MCF 10A (cell line): ENCODE measurements around the gene NR2C2. TPM values are rescaled to one million over a fixed set of nuclear protein-coding genes. Genes with fewer than 3 reads are reported as not detected.
A peak's percentile ranks its signal among the peaks of the same experiment; 100 is the strongest.

Experiments
- BruUV-seq: library from RNA; stranded (reverse); fragments of 400-500 nt; replicated peaks from 2 replicates; lab custom pipeline; 2021; lab: Mats Ljungman, UMichigan
- CTCF ChIA-PET: fragments of 300-600 bp; sonication (Branson Sonifier 250); formaldehyde crosslinking; extraction: SDS; loops from one replicate; lab custom pipeline; 2021; ENCODE audit warnings: antibody characterized with exemption, inconsistent platforms; lab: Yijun Ruan, JAX
- POLR2A ChIA-PET: fragments of 300-600, 350-650 bp; sonication (Branson Sonifier 250); formaldehyde crosslinking; extraction: SDS; loops from one replicate; lab custom pipeline; 2020; ENCODE audit warnings: antibody characterized with exemption, inconsistent platforms; lab: Yijun Ruan, JAX
- DNase-seq: peaks from one replicate; pipeline ENCODE4 v3.0.0-alpha.2; 2018; ENCODE audit not compliant: unreplicated experiment
- H3K27ac Mint-ChIP-seq: one replicate; pipeline ENCODE4 v1.8.0; 2022; ENCODE audit warnings: mild to moderate bottlenecking, low read depth, mixed read lengths; ENCODE audit not compliant: unreplicated experiment
- H3K27me3 Mint-ChIP-seq: one replicate; pipeline ENCODE4 v1.8.0; 2022; ENCODE audit warnings: mixed read lengths; ENCODE audit not compliant: insufficient read depth, unreplicated experiment
- H3K36me3 Mint-ChIP-seq: one replicate; pipeline ENCODE4 v1.8.0; 2022; ENCODE audit warnings: mild to moderate bottlenecking, moderate library complexity, mixed read lengths; ENCODE audit not compliant: insufficient read depth, unreplicated experiment
- H3K4me1 Mint-ChIP-seq: one replicate; pipeline ENCODE4 v1.8.0; 2022; ENCODE audit warnings: mixed read lengths; ENCODE audit not compliant: insufficient read depth, unreplicated experiment
- H3K4me3 Mint-ChIP-seq: one replicate; pipeline ENCODE4 v1.8.0; 2022; ENCODE audit warnings: mild to moderate bottlenecking, moderate library complexity, mixed read lengths; ENCODE audit not compliant: unreplicated experiment
- H3K9me3 Mint-ChIP-seq: one replicate; pipeline ENCODE4 v1.8.0; 2022; ENCODE audit warnings: mixed read lengths; ENCODE audit not compliant: unreplicated experiment
- CTCF ChIP-seq: fragments of 200-600 bp; IDR thresholded peaks from one replicate; pipeline ENCODE4 v1.8.0; 2022; ENCODE audit warnings: antibody characterized with exemption, mild to moderate bottlenecking; ENCODE audit not compliant: unreplicated experiment
- intact Hi-C: fragments of 100-400 bp; cut with micrococcal nuclease; formaldehyde crosslinking; loops from 2 replicates; pipeline ENCODE4 v1.14.1; 2022
- total RNA-seq: library from RNA; stranded (reverse); gene quantifications from 2 replicates; pipeline ENCODE4 v1.2.3, GENCODE V29; 2022

NR2C2 gene
- total RNA-seq, 1 experiment from 2014 or later, result 42.4 TPM

- CTCF ChIA-PET, result no interaction called here
Observed at GRCh38 chr3:15071699-15072098, 124.3 kb downstream of the NR2C2 start.

GRCh38 chr3:15074500-15074899, 127.1 kb downstream of the NR2C2 start:
- Mint-ChIP-seq H3K4me1 (no peaks in the 10 kb centered on the region), H3K36me3 (peaks cover 90% of the 10 kb centered on the region), H3K9me3 (no peaks in the 10 kb centered on the region), H3K27ac (no peak overlapping the region), H3K27me3 (no peaks in the 10 kb centered on the region), H3K4me3 (no peak overlapping the region)
- BruUV-seq, result no TSS peak
- no peak for DNase-seq
- ChIA-PET POLR2A (interaction anchor here (0.5 to 2.2 kb wide), 4 partner anchors 9 to 246 kb away, joined by 3 to 9 read pairs (median 4); partner anchors contain the start of genes MRPS25 and RBSN), CTCF (no interaction called here)
- intact Hi-C loops, result no loop called here
- no peak for TF ChIP-seq CTCF

More at GRCh38 chr3:15071699-15072098, 124.3 kb downstream of the NR2C2 start:
- Mint-ChIP-seq H3K27me3 (no peaks in the 10 kb centered on the region), H3K4me1 (no peaks in the 10 kb centered on the region), H3K27ac (no peak overlapping the region), H3K36me3 (peaks cover 76% of the 10 kb centered on the region), H3K9me3 (no peaks in the 10 kb centered on the region), H3K4me3 (no peak overlapping the region)
- POLR2A ChIA-PET, result interaction anchor here (1.2 to 1.3 kb wide), 2 partner anchors 26 to 51 kb away, joined by 3 read pairs; no protein-coding TSS in a partner anchor
- intact Hi-C loops, result no loop called here
- no peak for DNase-seq
- no TSS peak for BruUV-seq
- no peak for TF ChIP-seq CTCF

- peaks cover 12% of the 10 kb centered on the region for H3K4me1 Mint-ChIP-seq
- H3K27ac Mint-ChIP-seq, result no peak overlapping the region
- H3K27me3 Mint-ChIP-seq, result no peaks in the 10 kb centered on the region
- TF ChIP-seq CTCF, result no peak
- H3K9me3 Mint-ChIP-seq, result no peaks in the 10 kb centered on the region
- BruUV-seq, result no TSS peak
- no peak overlapping the region for H3K4me3 Mint-ChIP-seq
- H3K36me3 Mint-ChIP-seq, result peaks cover 91% of the 10 kb centered on the region
- intact Hi-C loops, result no loop called here
- no peak for DNase-seq
- CTCF ChIA-PET, result no interaction called here
- POLR2A ChIA-PET, result no interaction called here
Observed at GRCh38 chr3:15079091-15079490, 131.7 kb downstream of the NR2C2 start.

GRCh38 chr3:15081960-15082664, 134.7 kb downstream of the NR2C2 start:
- BruUV-seq, result no TSS peak
- ChIA-PET CTCF (interaction anchor here (0.6 to 1.1 kb wide), 2 partner anchors 16 to 124 kb away, joined by 3 read pairs; partner anchors contain the start of gene CAPN7), POLR2A (interaction anchor here (0.6 to 2.9 kb wide), 3 partner anchors 15 to 20 kb away, joined by 3 to 8 read pairs (median 3); partner anchors contain the start of gene MRPS25)
- peaks cover 12% of the 10 kb centered on the region for H3K4me1 Mint-ChIP-seq
- peak; percentile 58 for DNase-seq
- intact Hi-C loops, result no loop called here
- H3K9me3 Mint-ChIP-seq, result no peaks in the 10 kb centered on the region
- H3K36me3 Mint-ChIP-seq, result peaks cover 95% of the 10 kb centered on the region
- H3K4me3 Mint-ChIP-seq, result no peak overlapping the region
- H3K27ac Mint-ChIP-seq, result peak overlapping the region; percentile 64
- TF ChIP-seq CTCF, result no peak
- H3K27me3 Mint-ChIP-seq, result no peaks in the 10 kb centered on the region
